Erythroblast (primary cell): Measurements from ENCODE around the gene BPIFB6.

Source experiments
- GATA1 ChIP-seq: IDR thresholded peaks from 2 replicates; pipeline ENCODE4 v1.6.1; 2011; ENCODE audit warnings: low read depth, mild to moderate bottlenecking, control low read depth, low read length, moderate library complexity
- POLR2A ChIP-seq: IDR thresholded peaks from 2 replicates; pipeline ENCODE4 v1.6.1; 2011; ENCODE audit warnings: mild to moderate bottlenecking, low read length

- TF ChIP-seq POLR2A (no peak), GATA1 (no peak)
Observed at GRCh38 chr20:33024609-33025317, 6.7 kb upstream of the BPIFB6 start.
